OCI-LY7 (cell line): ENCODE data around the gene PHAF1. TPM values are rescaled to one million over a fixed set of nuclear protein-coding genes. Genes with fewer than 3 reads are reported as not detected.

Source experiments
- BruUV-seq: library from RNA; stranded (reverse); fragments of 400-500 nt; replicated peaks from 2 replicates; lab custom pipeline; 2021; lab: Mats Ljungman, UMichigan
- CTCF ChIA-PET: fragments of 300-600 bp; sonication (Branson Sonifier 250); formaldehyde crosslinking; loops from one replicate; lab custom pipeline; 2022; ENCODE audit warnings: antibody characterized with exemption; ENCODE audit not compliant: unreplicated experiment; lab: Charles Lee
- POLR2A ChIA-PET: fragments of 300-600 bp; sonication (Branson Sonifier 250); formaldehyde crosslinking; loops from one replicate; lab custom pipeline; 2022; ENCODE audit warnings: antibody characterized with exemption; lab: Charles Lee
- DNase-seq: peaks from one replicate; pipeline ENCODE4 v3.0.0-alpha.2; 2015; ENCODE audit warnings: low spot score
- H2AFZ ChIP-seq: fragments of 200-600 bp; sonication (generic), shearing (Covaris generic); 2 replicates; pipeline ENCODE4 v1.6.1; 2014; ENCODE audit warnings: mild to moderate bottlenecking, antibody characterized with exemption, low read length, moderate library complexity
- H3K27ac ChIP-seq: fragments of 200-600 bp; sonication (generic); 2 replicates; pipeline ENCODE4 v1.5.1; 2014; ENCODE audit warnings: mixed run types, low read depth, mild to moderate bottlenecking, moderate library complexity, low read length, inconsistent platforms; ENCODE audit not compliant: poor library complexity, severe bottlenecking
- H3K36me3 ChIP-seq: fragments of 200-600 bp; sonication (generic); 2 replicates; pipeline ENCODE4 v1.6.1; 2014; ENCODE audit warnings: mild to moderate bottlenecking, antibody characterized with exemption, low read length, moderate library complexity, mixed read lengths; ENCODE audit not compliant: insufficient read depth
- H3K4me1 ChIP-seq: fragments of 200-600 bp; sonication (generic); 2 replicates; pipeline ENCODE4 v1.5.1; 2014; ENCODE audit warnings: mild to moderate bottlenecking, low read length; ENCODE audit not compliant: insufficient read depth, poor library complexity, severe bottlenecking
- H3K4me2 ChIP-seq: fragments of 200-600 bp; sonication (generic); 2 replicates; pipeline ENCODE4 v1.6.1; 2014; ENCODE audit warnings: mild to moderate bottlenecking, low read length
- H3K4me3 ChIP-seq: fragments of 200-600 bp; sonication (generic); 2 replicates; pipeline ENCODE4 v1.5.1; 2014; ENCODE audit warnings: mild to moderate bottlenecking, low read depth, low read length; ENCODE audit not compliant: poor library complexity, severe bottlenecking
- H3K79me2 ChIP-seq: fragments of 200-600 bp; sonication (generic); 2 replicates; pipeline ENCODE4 v1.6.1; 2016; ENCODE audit warnings: low read depth, mild to moderate bottlenecking, low read length, moderate library complexity, mixed read lengths; ENCODE audit not compliant: insufficient read depth
- H3K9me2 ChIP-seq: fragments of 200-600 bp; sonication (generic); 2 replicates; pipeline ENCODE4 v1.6.1; 2016; ENCODE audit warnings: mild to moderate bottlenecking, low read length, mixed read lengths; ENCODE audit not compliant: insufficient read depth
- H3K9me3 ChIP-seq: fragments of 200-600 bp; sonication (generic); 2 replicates; pipeline ENCODE4 v1.6.1; 2014; ENCODE audit warnings: mild to moderate bottlenecking, mixed run types, low read length, mixed read lengths
- H4K20me1 ChIP-seq: fragments of 200-600 bp; sonication (generic); 2 replicates; pipeline ENCODE4 v1.6.1; 2014; ENCODE audit warnings: mild to moderate bottlenecking, antibody characterized with exemption, low read length, moderate library complexity, mixed read lengths; ENCODE audit not compliant: insufficient read depth
- CTCF ChIP-seq: fragments of 200-600 bp; sonication (generic); conservative IDR thresholded peaks from 2 replicates; pipeline ENCODE4 v1.5.1; 2014; ENCODE audit warnings: mild to moderate bottlenecking, antibody characterized with exemption, low read length, moderate library complexity, mixed read lengths
- EZH2phosphoT487 ChIP-seq: fragments of 200-600 bp; sonication (generic); IDR thresholded peaks from 2 replicates; pipeline ENCODE4 v1.6.1; 2018; ENCODE audit warnings: low read depth, borderline replicate concordance, mild to moderate bottlenecking, mixed run types, antibody characterized with exemption, low read length, moderate library complexity, mixed read lengths
- intact Hi-C: fragments of 100-400 bp; cut with micrococcal nuclease; formaldehyde crosslinking; loops from one replicate; pipeline ENCODE4 v1.10.0; 2022; ENCODE audit not compliant: unreplicated experiment
- total RNA-seq, 2 experiments: library from RNA; depleted of rRNA in 1 of 2; stranded (reverse); fragments of >200 nt in 1 of 2; shearing (Covaris generic) in 1 of 2; gene quantifications; 2 replicates each; pipeline ENCODE4 v1.2.3, GENCODE V29; 2014 to 2022

Gene PHAF1
- total RNA-seq, 2 experiments from 2014 or later = 13.9 to 16.8 TPM

- H3K4me3 ChIP-seq = no peak overlapping the region
- ChIA-PET CTCF (no interaction called here), POLR2A (interaction anchor here (0.6 kb wide), 1 partner anchor 52 kb away, joined by 4 read pairs; no protein-coding TSS in a partner anchor)
- H3K79me2 ChIP-seq = no peaks in the 10 kb centered on the region
- H3K4me2 ChIP-seq = no peak overlapping the region
- no peaks in the 10 kb centered on the region for H3K9me3 ChIP-seq
- H3K9me2 ChIP-seq = no peaks in the 10 kb centered on the region
- DNase-seq = no peak
- TF ChIP-seq EZH2phosphoT487 (no peak), CTCF (no peak)
- no peak overlapping the region for H2AFZ ChIP-seq
- intact Hi-C loops = no loop called here
- H3K27ac ChIP-seq = no peak overlapping the region
- no peaks in the 10 kb centered on the region for H4K20me1 ChIP-seq
- H3K36me3 ChIP-seq = no peaks in the 10 kb centered on the region
- peaks cover 17% of the 10 kb centered on the region for H3K4me1 ChIP-seq
- BruUV-seq = no TSS peak
Observed at GRCh38 chr16:67169011-67169451, 59.3 kb downstream of the PHAF1 start.

GRCh38 chr16:67169642-67170167, 60.0 kb downstream of the PHAF1 start:
- H3K27ac ChIP-seq = no peak overlapping the region
- DNase-seq = peak; percentile 58
- no peaks in the 10 kb centered on the region for H3K9me2 ChIP-seq
- no TSS peak for BruUV-seq
- peak overlapping the region; percentile 38 for H3K4me3 ChIP-seq
- no peaks in the 10 kb centered on the region for H3K36me3 ChIP-seq
- intact Hi-C loops = no loop called here
- peak overlapping the region; percentile 52 for H3K4me2 ChIP-seq
- POLR2A ChIA-PET = interaction anchor here (0.6 to 0.7 kb wide), 2 partner anchors 24 to 51 kb away, joined by 4 read pairs; no protein-coding TSS in a partner anchor
- H3K4me1 ChIP-seq = peaks cover 23% of the 10 kb centered on the region
- no peaks in the 10 kb centered on the region for H4K20me1 ChIP-seq
- CTCF ChIA-PET = no interaction called here
- TF ChIP-seq CTCF (peak; percentile 88), EZH2phosphoT487 (no peak)
- no peaks in the 10 kb centered on the region for H3K9me3 ChIP-seq
- H2AFZ ChIP-seq = no peak overlapping the region
- H3K79me2 ChIP-seq = no peaks in the 10 kb centered on the region
